ENCODE measurements around the gene ACOD1.
"Not testable (repeated sequence)": the region's sequence is repeated elsewhere in the genome, so short reads cannot be mapped to it uniquely, and the experiment has no call there.

Gene ACOD1

GRCh38 chr13:76948149-76948548, at the start of gene ACOD1:
ACOD1 (plus strand) TSS chr13:76948511; CDS start chr13:76948559, 48 bp downstream.
- Histone ChIP-seq H3K36me3 (no peaks in the 10 kb centered on the region), H3K27me3 (peaks cover 15% of the 10 kb centered on the region), H3K4me3 (ENCODE audit: low read depth in 1 of 2, low read length in 1 of 2) (no peak within 1 kb of the TSS), H3K27ac (peak within 1 kb of the TSS; percentile 38), H3K4me1 (ENCODE audit: control insufficient read depth in 1 of 2, insufficient read depth in 1 of 2, low read depth in 1 of 2, low read length in 1 of 2) (peaks cover 28 to 33% of the 10 kb centered on the region in 2 experiments), H3K9me3 (no peaks in the 10 kb centered on the region)
- TF ChIP-seq CTCF (IDR thresholded peaks at IDR 0.05): no peak

DNA sequence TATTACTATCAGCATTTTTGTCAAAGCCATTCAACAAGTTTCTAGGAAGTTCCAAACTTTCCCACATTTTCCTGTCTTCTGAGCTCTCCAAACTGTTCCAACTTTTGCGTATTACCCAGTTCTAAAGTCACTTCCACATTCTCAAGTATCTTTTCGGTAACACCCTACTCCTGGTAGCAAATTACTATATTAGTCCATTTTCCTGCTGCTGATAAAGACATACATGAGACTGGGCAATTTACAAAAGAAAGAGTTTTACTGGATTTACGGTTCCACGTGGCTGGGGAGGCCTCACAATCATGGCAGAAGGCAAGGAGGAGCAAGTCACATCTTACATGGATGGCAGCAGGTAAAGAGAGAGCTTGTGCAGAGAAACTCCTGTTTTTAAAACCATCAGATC, 49.2 kb upstream of the ACOD1 start:
- not testable (repeated sequence) for H3K9me3 ChIP-seq; H3K27ac ChIP-seq; H3K4me3 ChIP-seq (ENCODE audit: low read depth in 1 of 2, low read length in 1 of 2); H3K36me3 ChIP-seq
- H3K4me1 ChIP-seq (ENCODE audit: control insufficient read depth in 1 of 2, insufficient read depth in 1 of 2, low read depth in 1 of 2, low read length in 1 of 2): peaks cover 16 to 18% of the 10 kb centered on the region in 2 experiments
- H3K27me3 ChIP-seq: peaks cover 27% of the 10 kb centered on the region

DNA sequence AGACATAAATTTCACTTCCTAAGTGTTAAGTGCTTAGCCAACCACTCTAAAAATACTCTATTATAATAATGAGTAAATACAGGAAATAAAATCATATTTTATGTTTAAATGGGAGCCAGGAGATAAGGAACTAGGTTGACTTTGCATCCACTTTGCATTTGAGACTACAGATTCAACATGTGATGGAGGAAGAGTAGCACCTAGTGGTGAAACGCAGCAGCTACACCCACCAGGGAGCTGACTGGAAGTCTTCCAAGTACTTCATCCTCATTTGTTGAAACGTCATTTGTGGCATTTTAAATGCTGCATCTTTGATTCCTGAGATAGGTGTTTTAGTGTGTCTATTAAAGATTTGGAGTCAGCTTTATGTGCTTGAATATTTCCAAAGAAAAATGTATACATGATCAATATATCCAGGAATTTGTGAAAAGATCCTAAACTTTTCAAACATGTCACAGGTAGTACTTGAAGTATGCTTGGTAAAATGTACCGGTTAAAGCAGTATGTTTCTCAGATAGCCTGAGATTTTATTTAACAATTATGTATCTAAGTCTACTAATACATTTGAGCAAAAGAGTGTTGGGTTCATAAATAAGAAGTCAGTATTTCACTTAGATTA, 44.7 kb upstream of the ACOD1 start:
- H3K27me3 ChIP-seq: peaks cover 49% of the 10 kb centered on the region
- no peak overlapping the region for H3K4me3 ChIP-seq (ENCODE audit: low read depth in 1 of 2, low read length in 1 of 2)
- H3K27ac ChIP-seq: no peak overlapping the region
- H3K4me1 ChIP-seq (ENCODE audit: control insufficient read depth in 1 of 2, insufficient read depth in 1 of 2, low read depth in 1 of 2, low read length in 1 of 2): no peaks in the 10 kb centered on the region
- H3K36me3 ChIP-seq: no peaks in the 10 kb centered on the region
- TF ChIP-seq CTCF (IDR thresholded peaks at IDR 0.05): peak; percentile 98
- peaks cover 7% of the 10 kb centered on the region for H3K9me3 ChIP-seq

- no peaks in the 10 kb centered on the region for H3K4me1 ChIP-seq (ENCODE audit: control insufficient read depth in 1 of 2, insufficient read depth in 1 of 2, low read depth in 1 of 2, low read length in 1 of 2)
- H3K9me3 ChIP-seq: no peaks in the 10 kb centered on the region
- no peaks in the 10 kb centered on the region for H3K36me3 ChIP-seq
- H3K27ac ChIP-seq: no peak overlapping the region
- H3K4me3 ChIP-seq (ENCODE audit: low read depth in 1 of 2, low read length in 1 of 2): no peak overlapping the region
- TF ChIP-seq CTCF (IDR thresholded peaks at IDR 0.05): no peak
- H3K27me3 ChIP-seq: peaks cover 49% of the 10 kb centered on the region
These were observed 43.8 kb upstream of the ACOD1 start for GRCh38 chr13:76904507-76904906.

- Histone ChIP-seq H3K4me1 (ENCODE audit: control insufficient read depth in 1 of 2, insufficient read depth in 1 of 2, low read depth in 1 of 2, low read length in 1 of 2) (no peaks in the 10 kb centered on the region), H3K4me3 (ENCODE audit: low read depth in 1 of 2, low read length in 1 of 2) (no peak overlapping the region), H3K27me3 (no peaks in the 10 kb centered on the region), H3K9me3 (no peaks in the 10 kb centered on the region), H3K27ac (no peak overlapping the region), H3K36me3 (no peaks in the 10 kb centered on the region)
- TF ChIP-seq CTCF (IDR thresholded peaks at IDR 0.05): no peak
These were observed 35.8 kb upstream of the ACOD1 start for GRCh38 chr13:76912476-76912875.

DNA sequence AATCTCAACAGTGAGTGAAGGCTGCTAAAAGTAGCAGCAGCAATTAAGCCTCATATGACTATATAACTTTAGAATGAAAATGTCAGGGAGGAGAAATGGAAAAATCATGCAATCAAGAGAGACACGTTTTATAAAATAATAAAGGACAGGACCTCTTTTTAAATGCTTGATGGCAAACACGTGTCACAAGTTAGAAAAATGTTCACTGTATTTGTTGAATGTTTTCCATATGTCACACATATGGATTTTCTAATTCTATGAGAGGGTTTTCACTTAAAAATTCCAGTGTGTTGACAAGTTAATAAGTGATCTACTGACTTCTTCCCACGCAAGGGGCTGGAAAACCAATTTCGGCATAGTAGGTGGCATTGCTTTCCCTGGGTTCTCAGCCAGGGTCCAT, 34.4 kb upstream of the ACOD1 start:
- Histone ChIP-seq H3K36me3 (no peaks in the 10 kb centered on the region), H3K9me3 (no peaks in the 10 kb centered on the region), H3K4me3 (ENCODE audit: low read depth in 1 of 2, low read length in 1 of 2) (no peak overlapping the region), H3K27me3 (no peaks in the 10 kb centered on the region), H3K27ac (no peak overlapping the region), H3K4me1 (ENCODE audit: control insufficient read depth in 1 of 2, insufficient read depth in 1 of 2, low read depth in 1 of 2, low read length in 1 of 2) (no peaks in the 10 kb centered on the region)
- no peak for TF ChIP-seq CTCF (IDR thresholded peaks at IDR 0.05)

Measured in neutrophil (primary cell).